Keratinocyte (primary cell): Measurements from ENCODE around the gene EBLN2. TPM values are rescaled to one million over a fixed set of nuclear protein-coding genes. Genes with fewer than 3 reads are reported as not detected.
A peak's percentile ranks its signal among the peaks of the same experiment; 100 is the strongest.

ENCODE experiments used
- DNase-seq: peaks from one replicate; pipeline ENCODE4 v3.0.0-alpha.2; 2011; ENCODE audit warnings: low read depth, missing footprints, low spot score
- FAIRE-seq: peaks from 2 replicates; lab custom pipeline; 2011; peaks lifted over from hg19 to GRCh38; lab: Jason Lieb, UNC
- H2AFZ ChIP-seq: 2 replicates; pipeline ENCODE4 v1.6.0; 2012; ENCODE audit warnings: low read length, control low read depth, inconsistent platforms; ENCODE audit not compliant: control insufficient read depth
- H3K27ac ChIP-seq: 2 replicates; pipeline ENCODE4 v1.5.1; 2011; ENCODE audit warnings: low read length; ENCODE audit not compliant: control insufficient read depth, insufficient read depth
- H3K27me3 ChIP-seq: 3 replicates; pipeline ENCODE4 v1.6.0; 2011; ENCODE audit warnings: low read length; ENCODE audit not compliant: control insufficient read depth, insufficient read depth; ENCODE audit errors: extremely low read depth
- H3K36me3 ChIP-seq, 2 experiments: 2 replicates in 1 of 2; 3 replicates in 1 of 2; pipeline ENCODE4 v1.5.1; 2011; ENCODE audit warnings: low read length in 2 of 2, mild to moderate bottlenecking in 1 of 2; ENCODE audit not compliant: control insufficient read depth in 2 of 2, insufficient read depth in 2 of 2; ENCODE audit errors: extremely low read depth in 1 of 2
- H3K4me1 ChIP-seq: 3 replicates; pipeline ENCODE4 v1.5.1; 2011; ENCODE audit warnings: low read length; ENCODE audit not compliant: control insufficient read depth, insufficient read depth; ENCODE audit errors: extremely low read depth
- H3K4me2 ChIP-seq: 3 replicates; pipeline ENCODE4 v1.6.0; 2011; ENCODE audit warnings: low read depth, low read length; ENCODE audit not compliant: control insufficient read depth, insufficient read depth; ENCODE audit errors: extremely low read depth
- H3K4me3 ChIP-seq, 3 experiments: fragments of 200-600 bp in 1 of 3; sonication (generic) in 1 of 3; 2 replicates in 2 of 3; 3 replicates in 1 of 3; pipeline ENCODE4 v1.5.1; 2011 to 2016; ENCODE audit warnings: low read length in 3 of 3, mild to moderate bottlenecking in 3 of 3, control low read depth in 2 of 3, inconsistent platforms in 1 of 3, low read depth in 1 of 3, mixed read lengths in 1 of 3, mixed run types in 1 of 3, moderate library complexity in 1 of 3; ENCODE audit not compliant: control insufficient read depth in 2 of 3, insufficient read depth in 2 of 3; ENCODE audit errors: extremely low read depth in 1 of 3
- H3K79me2 ChIP-seq: 2 replicates; pipeline ENCODE4 v1.6.0; 2012; ENCODE audit warnings: low read length; ENCODE audit not compliant: control insufficient read depth, insufficient read depth
- H3K9ac ChIP-seq: 3 replicates; pipeline ENCODE4 v1.6.0; 2011; ENCODE audit warnings: low read length; ENCODE audit not compliant: control insufficient read depth, insufficient read depth; ENCODE audit errors: extremely low read depth
- H3K9me1 ChIP-seq: 3 replicates; pipeline ENCODE4 v1.6.0; 2011; ENCODE audit warnings: low read length; ENCODE audit not compliant: control insufficient read depth, insufficient read depth; ENCODE audit errors: extremely low read depth
- H3K9me3 ChIP-seq: 2 replicates; pipeline ENCODE4 v1.5.1; 2012; ENCODE audit warnings: low read depth, low read length; ENCODE audit not compliant: control insufficient read depth
- H4K20me1 ChIP-seq: 3 replicates; pipeline ENCODE4 v1.6.0; 2011; ENCODE audit warnings: low read length; ENCODE audit not compliant: control insufficient read depth, insufficient read depth; ENCODE audit errors: extremely low read depth
- EZH2 ChIP-seq: IDR thresholded peaks from one replicate; pipeline ENCODE4 v1.6.1; 2012; ENCODE audit warnings: inconsistent platforms, mild to moderate bottlenecking, low read length, moderate library complexity
- dilution Hi-C: fragments of 300-500 bp; cut with MboI; formaldehyde crosslinking; loops from one replicate; pipeline ENCODE4 v1.7.0; 2020; ENCODE audit warnings: low sequenced_read_pairs; ENCODE audit not compliant: extremely low pct_ligation_motif_present
- polyA plus RNA-seq, 5 experiments: library from polyadenylated mRNA; depleted of rRNA in 3 of 5; stranded (reverse) in 3 of 5; stranded (forward) in 1 of 5; unstranded in 1 of 5; fragments of >200 nt; gene quantifications; 1 replicate in 1 of 5; 2 replicates in 3 of 5; 3 replicates in 1 of 5; pipeline versions ENCODE4 v1.2.1 to v1.2.3, GENCODE V29; 2011 to 2012; ENCODE audit warnings: missing spikeins in 2 of 5, low read depth in 1 of 5, low replicate concordance in 1 of 5
- TF ChIP-seq, protein P1 (sequence below), 3 experiments: IDR thresholded peaks in 1 of 3; conservative IDR thresholded peaks in 1 of 3; optimal IDR thresholded peaks in 1 of 3; 2 replicates in 2 of 3; 3 replicates in 1 of 3; pipeline versions ENCODE3 to v1.5.1; 2011; ENCODE audit warnings: low read length in 3 of 3, mild to moderate bottlenecking in 3 of 3, moderate library complexity in 2 of 3, control low read depth in 1 of 3, inconsistent platforms in 1 of 3; ENCODE audit not compliant: insufficient read depth in 2 of 3; ENCODE audit errors: extremely low read depth in 1 of 3

EBLN2 gene
- polyA plus RNA-seq, 1 donor (not counting 4 experiments of a cell fraction or from before 2014, with no cell fraction given) = 4.0 TPM

DNA sequence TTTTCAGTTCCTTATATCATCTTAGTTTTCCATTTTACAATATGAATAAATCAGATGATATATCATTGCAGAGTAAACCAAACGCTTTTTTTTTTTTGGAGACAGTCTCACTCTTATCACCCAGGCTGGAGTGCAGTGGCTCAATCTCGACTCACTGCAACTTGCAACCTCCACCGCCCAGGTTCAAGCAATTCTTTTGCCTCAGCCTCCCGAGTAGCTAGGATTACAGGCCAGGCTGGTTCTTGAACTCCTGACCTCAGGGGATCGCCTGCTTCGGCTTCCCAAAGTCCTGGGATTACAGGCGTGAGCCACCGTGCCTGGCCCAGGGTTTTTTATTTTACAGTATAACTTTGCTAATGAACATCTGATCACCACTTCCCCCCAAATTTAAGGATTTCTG is 5.9 kb upstream of the EBLN2 start:
- FAIRE-seq (no peak), DNase-seq (no peak)
- Histone ChIP-seq H3K4me2 (no peak overlapping the region), H3K9me3 (no peaks in the 10 kb centered on the region), H2AFZ (no peak overlapping the region), H3K27me3 (no peaks in the 10 kb centered on the region), H3K36me3 (peaks cover 3% of the 10 kb centered on the region in 2 experiments), H3K27ac (peak overlapping the region; percentile 33), H3K4me3 (no peak overlapping the region), H4K20me1 (no peaks in the 10 kb centered on the region), H3K9me1 (no peaks in the 10 kb centered on the region), H3K79me2 (peaks cover 42% of the 10 kb centered on the region), H3K4me1 (peaks cover 5% of the 10 kb centered on the region), H3K9ac (no peak overlapping the region)
- TF ChIP-seq EZH2 = no peak
- TF ChIP-seq, protein P1, sequence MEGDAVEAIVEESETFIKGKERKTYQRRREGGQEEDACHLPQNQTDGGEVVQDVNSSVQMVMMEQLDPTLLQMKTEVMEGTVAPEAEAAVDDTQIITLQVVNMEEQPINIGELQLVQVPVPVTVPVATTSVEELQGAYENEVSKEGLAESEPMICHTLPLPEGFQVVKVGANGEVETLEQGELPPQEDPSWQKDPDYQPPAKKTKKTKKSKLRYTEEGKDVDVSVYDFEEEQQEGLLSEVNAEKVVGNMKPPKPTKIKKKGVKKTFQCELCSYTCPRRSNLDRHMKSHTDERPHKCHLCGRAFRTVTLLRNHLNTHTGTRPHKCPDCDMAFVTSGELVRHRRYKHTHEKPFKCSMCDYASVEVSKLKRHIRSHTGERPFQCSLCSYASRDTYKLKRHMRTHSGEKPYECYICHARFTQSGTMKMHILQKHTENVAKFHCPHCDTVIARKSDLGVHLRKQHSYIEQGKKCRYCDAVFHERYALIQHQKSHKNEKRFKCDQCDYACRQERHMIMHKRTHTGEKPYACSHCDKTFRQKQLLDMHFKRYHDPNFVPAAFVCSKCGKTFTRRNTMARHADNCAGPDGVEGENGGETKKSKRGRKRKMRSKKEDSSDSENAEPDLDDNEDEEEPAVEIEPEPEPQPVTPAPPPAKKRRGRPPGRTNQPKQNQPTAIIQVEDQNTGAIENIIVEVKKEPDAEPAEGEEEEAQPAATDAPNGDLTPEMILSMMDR (optimal IDR thresholded peaks at IDR 0.05 in 1 of 3, IDR thresholded peaks at IDR 0.05 in 1 of 3, conservative IDR thresholded peaks at IDR 0.05 in 1 of 3; ENCODE audit: extremely low read depth in 1 of 3, insufficient read depth in 2 of 3, low read length in 3 of 3) = no peak
- dilution Hi-C loops = no loop called here

- no peak overlapping the region for H3K4me2 ChIP-seq
- no peaks in the 10 kb centered on the region for H3K9me3 ChIP-seq
- H3K9me1 ChIP-seq = no peaks in the 10 kb centered on the region
- H3K79me2 ChIP-seq = peaks cover 36% of the 10 kb centered on the region
- H3K36me3 ChIP-seq = peaks cover 0 to 3% of the 10 kb centered on the region in 2 experiments
- no peak overlapping the region for H2AFZ ChIP-seq
- TF ChIP-seq, protein P1 (optimal IDR thresholded peaks at IDR 0.05 in 1 of 3, IDR thresholded peaks at IDR 0.05 in 1 of 3, conservative IDR thresholded peaks at IDR 0.05 in 1 of 3; ENCODE audit: extremely low read depth in 1 of 3, insufficient read depth in 2 of 3, low read length in 3 of 3) = peak in 1 of 3 experiments; percentile 36
- no peak for TF ChIP-seq EZH2
- H3K4me3 ChIP-seq = no peak overlapping the region
- no peaks in the 10 kb centered on the region for H4K20me1 ChIP-seq
- DNase-seq (no peak), FAIRE-seq (no peak)
- no peak overlapping the region for H3K9ac ChIP-seq
- H3K27ac ChIP-seq = peak overlapping the region; percentile 33
- dilution Hi-C loops = no loop called here
- peaks cover 5% of the 10 kb centered on the region for H3K4me1 ChIP-seq
- H3K27me3 ChIP-seq = no peaks in the 10 kb centered on the region
Observed at GRCh38 chr3:73056014-73056844, 5.2 kb upstream of the EBLN2 start.
